GM23338 (cell line): ENCODE data around the gene FOXM1.

ENCODE experiments used
- CREB1 ChIP-seq: fragments of 250-450 bp; sonication (Bioruptor Pico); IDR thresholded peaks from 2 replicates; pipeline ENCODE4 v1.5.0; 2020; ENCODE audit warnings: low read depth, mild to moderate bottlenecking, moderate library complexity
- CTCF ChIP-seq, 2 experiments: fragments of 200-600 bp in 1 of 2; sonication (generic) in 1 of 2; conservative IDR thresholded peaks; 2 replicates each; pipeline versions ENCODE4 v1.5.1 to v1.6.1; 2016 to 2017; ENCODE audit warnings: antibody characterized with exemption in 2 of 2, low read depth in 2 of 2, mild to moderate bottlenecking in 2 of 2, moderate library complexity in 1 of 2
- ETS1 ChIP-seq: IDR thresholded peaks from 2 replicates; pipeline ENCODE4 v1.6.1; 2016; ENCODE audit warnings: antibody characterized with exemption
- EZH2 ChIP-seq: fragments of 200-600 bp; sonication (generic); IDR thresholded peaks from one replicate; pipeline ENCODE4 v1.8.0; 2017; ENCODE audit warnings: antibody characterized with exemption, mild to moderate bottlenecking, low read depth; ENCODE audit not compliant: unreplicated experiment
- EZH2phosphoT487 ChIP-seq: fragments of 200-600 bp; sonication (generic); IDR thresholded peaks from one replicate; pipeline ENCODE4 v1.8.1; 2018; ENCODE audit warnings: antibody characterized with exemption; ENCODE audit not compliant: unreplicated experiment
- JUNB ChIP-seq: IDR thresholded peaks from one replicate; pipeline ENCODE4 v1.6.1; 2016; ENCODE audit warnings: antibody characterized with exemption; ENCODE audit not compliant: unreplicated experiment
- POLR2AphosphoS5 ChIP-seq: IDR thresholded peaks from 2 replicates; pipeline ENCODE4 v1.6.1; 2016; ENCODE audit warnings: antibody characterized with exemption, low read depth

- TF ChIP-seq CTCF (conservative IDR thresholded peaks at IDR 0.05; ENCODE audit: low read depth in 2 of 2) (no peak), POLR2AphosphoS5 (no peak), ETS1 (no peak), EZH2 (no peak), CREB1 (CRISPR knock-in tag) (no peak), EZH2phosphoT487 (no peak), JUNB (no peak)
These were observed 46.1 kb upstream of the FOXM1 start for GRCh38 chr12:2923057-2923456.
